ENCODE data around the gene GSE1.

GSE1 gene

GRCh38 chr16:85633888-85634287 lies 20.8 kb downstream of the GSE1 start:
- Histone ChIP-seq H3K27ac (no peak overlapping the region), H3K4me1 (ENCODE audit: control insufficient read depth in 1 of 2, insufficient read depth in 1 of 2, low read depth in 1 of 2, low read length in 1 of 2) (no peaks in the 10 kb centered on the region), H3K9me3 (no peaks in the 10 kb centered on the region), H3K36me3 (peaks cover 44% of the 10 kb centered on the region), H3K4me3 (ENCODE audit: low read depth in 1 of 2, low read length in 1 of 2) (no peak overlapping the region), H3K27me3 (no peaks in the 10 kb centered on the region)
- TF ChIP-seq CTCF (IDR thresholded peaks at IDR 0.05), result no peak

- Histone ChIP-seq H3K27ac (no peak overlapping the region), H3K4me3 (ENCODE audit: low read depth in 1 of 2, low read length in 1 of 2) (no peak overlapping the region), H3K36me3 (peaks cover 51% of the 10 kb centered on the region), H3K4me1 (ENCODE audit: control insufficient read depth in 1 of 2, insufficient read depth in 1 of 2, low read depth in 1 of 2, low read length in 1 of 2) (no peaks in the 10 kb centered on the region), H3K27me3 (no peaks in the 10 kb centered on the region), H3K9me3 (no peaks in the 10 kb centered on the region)
- no peak for TF ChIP-seq CTCF (IDR thresholded peaks at IDR 0.05)
These were observed 21.8 kb downstream of the GSE1 start for GRCh38 chr16:85634747-85635544.

GRCh38 chr16:85635545-85636140 lies 22.5 kb downstream of the GSE1 start:
- no peak for TF ChIP-seq CTCF (IDR thresholded peaks at IDR 0.05)
- Histone ChIP-seq H3K36me3 (peaks cover 58% of the 10 kb centered on the region), H3K4me3 (ENCODE audit: low read depth in 1 of 2, low read length in 1 of 2) (no peak overlapping the region), H3K9me3 (no peaks in the 10 kb centered on the region), H3K4me1 (ENCODE audit: control insufficient read depth in 1 of 2, insufficient read depth in 1 of 2, low read depth in 1 of 2, low read length in 1 of 2) (no peaks in the 10 kb centered on the region), H3K27ac (no peak overlapping the region), H3K27me3 (no peaks in the 10 kb centered on the region)

GRCh38 chr16:85636234-85636812 lies 23.2 kb downstream of the GSE1 start:
- Histone ChIP-seq H3K9me3 (no peaks in the 10 kb centered on the region), H3K4me1 (ENCODE audit: control insufficient read depth in 1 of 2, insufficient read depth in 1 of 2, low read depth in 1 of 2, low read length in 1 of 2) (peaks cover 0 to under 1% of the 10 kb centered on the region in 2 experiments), H3K27ac (no peak overlapping the region), H3K36me3 (peaks cover 64% of the 10 kb centered on the region), H3K4me3 (ENCODE audit: low read depth in 1 of 2, low read length in 1 of 2) (no peak overlapping the region), H3K27me3 (no peaks in the 10 kb centered on the region)
- TF ChIP-seq CTCF (IDR thresholded peaks at IDR 0.05), result no peak

- Histone ChIP-seq H3K4me3 (ENCODE audit: low read depth in 1 of 2, low read length in 1 of 2) (no peak overlapping the region), H3K27me3 (no peaks in the 10 kb centered on the region), H3K27ac (no peak overlapping the region), H3K9me3 (no peaks in the 10 kb centered on the region), H3K4me1 (ENCODE audit: control insufficient read depth in 1 of 2, insufficient read depth in 1 of 2, low read depth in 1 of 2, low read length in 1 of 2) (peaks cover 6 to 7% of the 10 kb centered on the region in 2 experiments), H3K36me3 (peaks cover 66% of the 10 kb centered on the region)
- no peak for TF ChIP-seq CTCF (IDR thresholded peaks at IDR 0.05)
These were observed 24.1 kb downstream of the GSE1 start for GRCh38 chr16:85637061-85637807.

Data from neutrophil (primary cell).